ENCODE results near the gene SLC43A3.
"Not testable (repeated sequence)": the region's sequence is repeated elsewhere in the genome, so short reads cannot be mapped to it uniquely, and the experiment has no call there.

SLC43A3 gene

GRCh38 chr11:57460022-57460757 is 33.3 kb upstream of the SLC43A3 start, which contains the start of gene RTN4RL2:
RTN4RL2 (plus strand) TSS chr11:57460528; CDS start chr11:57460866, 338 bp downstream.
- in situ Hi-C loops (cut with HindIII; ENCODE audit: low sequenced_read_pairs): no loop called here

GRCh38 chr11:57459164-57460021 is 32.5 kb upstream of the SLC43A3 start:
- in situ Hi-C loops (cut with HindIII; ENCODE audit: low sequenced_read_pairs): no loop called here

- in situ Hi-C loops (cut with HindIII; ENCODE audit: low sequenced_read_pairs): no loop called here
Observed at GRCh38 chr11:57458410-57459163, 31.7 kb upstream of the SLC43A3 start.

GRCh38 chr11:57458060-57458409 is 31.1 kb upstream of the SLC43A3 start:
- in situ Hi-C loops (cut with HindIII; ENCODE audit: low sequenced_read_pairs): no loop called here

- in situ Hi-C loops (cut with HindIII; ENCODE audit: low sequenced_read_pairs): no loop called here
Observed at GRCh38 chr11:57457643-57458023, 30.7 kb upstream of the SLC43A3 start.

GRCh38 chr11:57456960-57457642 is 30.2 kb upstream of the SLC43A3 start:
- in situ Hi-C loops (cut with HindIII; ENCODE audit: low sequenced_read_pairs): no loop called here

GRCh38 chr11:57453543-57454177 is 26.7 kb upstream of the SLC43A3 start:
- in situ Hi-C loops (cut with HindIII; ENCODE audit: low sequenced_read_pairs): no loop called here

- in situ Hi-C loops (cut with HindIII; ENCODE audit: low sequenced_read_pairs): no loop called here
Observed at GRCh38 chr11:57446055-57446454, 19.1 kb upstream of the SLC43A3 start.

GRCh38 chr11:57445122-57445394 is 18.1 kb upstream of the SLC43A3 start:
- in situ Hi-C loops (cut with HindIII; ENCODE audit: low sequenced_read_pairs): not testable (repeated sequence)

- in situ Hi-C loops (cut with HindIII; ENCODE audit: low sequenced_read_pairs): no loop called here
Observed at GRCh38 chr11:57444362-57445121, 17.6 kb upstream of the SLC43A3 start.

GRCh38 chr11:57440744-57441414 is 14.0 kb upstream of the SLC43A3 start:
- in situ Hi-C loops (cut with HindIII; ENCODE audit: low sequenced_read_pairs): no loop called here

- in situ Hi-C loops (cut with HindIII; ENCODE audit: low sequenced_read_pairs): no loop called here
Observed at GRCh38 chr11:57439786-57440185, 12.9 kb upstream of the SLC43A3 start.

- in situ Hi-C loops (cut with HindIII; ENCODE audit: low sequenced_read_pairs): no loop called here
Observed at GRCh38 chr11:57438345-57439285, 11.7 kb upstream of the SLC43A3 start.

GRCh38 chr11:57436031-57436430 is 9.1 kb upstream of the SLC43A3 start:
- in situ Hi-C loops (cut with HindIII; ENCODE audit: low sequenced_read_pairs): no loop called here

GRCh38 chr11:57434640-57435546 is 8.0 kb upstream of the SLC43A3 start:
- in situ Hi-C loops (cut with HindIII; ENCODE audit: low sequenced_read_pairs): loop anchor here (5.0 kb wide), 1 partner anchor 47 kb away; no protein-coding TSS in a partner anchor

GRCh38 chr11:57432714-57433163 is 5.8 kb upstream of the SLC43A3 start:
- in situ Hi-C loops (cut with HindIII; ENCODE audit: low sequenced_read_pairs): loop anchor here (5.0 kb wide), 1 partner anchor 50 kb away; no protein-coding TSS in a partner anchor

- in situ Hi-C loops (cut with HindIII; ENCODE audit: low sequenced_read_pairs): loop anchor here (5.0 kb wide), 1 partner anchor 50 kb away; no protein-coding TSS in a partner anchor
Observed at GRCh38 chr11:57432149-57432561, 5.2 kb upstream of the SLC43A3 start.
